NK-92 (cell line): ENCODE measurements around the gene CREB3L2.
A peak's percentile ranks its signal among the peaks of the same experiment; 100 is the strongest.
"Not testable (repeated sequence)": the region's sequence is repeated elsewhere in the genome, so short reads cannot be mapped to it uniquely, and the experiment has no call there.

Experiments used
- DNase-seq: peaks from one replicate; lab custom pipeline; 2025; ENCODE audit not compliant: unreplicated experiment; lab: John Stamatoyannopoulos, UW

CREB3L2 gene

DNA sequence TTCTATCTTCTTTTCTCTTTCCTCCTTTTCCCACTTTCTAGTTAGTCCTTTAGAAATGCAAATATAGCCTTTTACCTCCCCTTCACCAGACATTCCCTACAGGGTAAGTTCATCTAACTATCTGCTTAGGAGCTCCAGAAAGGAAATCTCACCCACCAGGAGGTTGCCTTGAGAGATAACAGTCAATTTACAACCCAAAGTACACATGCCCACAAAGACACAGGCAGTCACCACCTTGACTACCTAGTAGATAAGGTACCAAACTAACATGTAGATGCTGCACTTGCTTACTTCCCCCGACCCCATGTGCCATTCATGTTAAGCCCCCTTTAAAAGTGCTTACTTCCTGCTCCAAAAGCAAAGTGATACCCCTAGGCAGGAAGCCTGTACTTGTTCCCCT, 12.8 kb upstream of the CREB3L2 start:
- no peak for DNase-seq

DNA sequence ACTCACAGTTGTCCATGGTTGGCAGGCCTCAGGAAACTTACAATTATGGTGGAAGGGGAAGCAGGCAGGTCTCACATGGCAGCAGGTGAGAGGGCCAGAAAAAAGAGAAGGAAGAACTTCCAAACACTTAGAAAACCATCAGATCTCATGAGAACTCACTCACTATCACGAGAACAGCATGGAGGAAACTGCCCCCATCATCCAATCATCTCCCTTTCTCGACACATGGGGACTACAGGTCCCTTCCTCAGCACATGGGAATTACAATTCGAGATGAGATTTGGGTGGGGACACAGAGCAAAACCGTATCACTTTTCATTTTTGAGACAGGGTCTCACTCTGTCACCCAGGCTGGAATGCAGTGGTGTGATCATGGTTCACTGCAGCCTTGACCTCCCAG, 12.3 kb upstream of the CREB3L2 start:
- DNase-seq: not testable (repeated sequence)

DNA sequence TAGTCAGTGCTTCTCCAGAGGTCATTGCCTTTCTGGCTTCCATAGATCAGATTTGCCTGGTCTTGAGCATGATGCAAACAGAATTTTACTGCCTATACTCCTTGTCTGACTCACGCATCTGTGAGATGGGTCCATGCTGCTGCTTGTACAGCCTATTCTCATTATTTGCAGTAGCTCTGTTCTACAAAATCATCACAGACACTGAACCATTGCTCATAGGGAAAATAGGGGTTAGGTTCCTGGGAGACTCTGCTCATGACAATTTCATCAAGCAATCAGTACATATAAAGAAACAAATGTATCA, 7.4 kb upstream of the CREB3L2 start:
- DNase-seq: no peak

DNA sequence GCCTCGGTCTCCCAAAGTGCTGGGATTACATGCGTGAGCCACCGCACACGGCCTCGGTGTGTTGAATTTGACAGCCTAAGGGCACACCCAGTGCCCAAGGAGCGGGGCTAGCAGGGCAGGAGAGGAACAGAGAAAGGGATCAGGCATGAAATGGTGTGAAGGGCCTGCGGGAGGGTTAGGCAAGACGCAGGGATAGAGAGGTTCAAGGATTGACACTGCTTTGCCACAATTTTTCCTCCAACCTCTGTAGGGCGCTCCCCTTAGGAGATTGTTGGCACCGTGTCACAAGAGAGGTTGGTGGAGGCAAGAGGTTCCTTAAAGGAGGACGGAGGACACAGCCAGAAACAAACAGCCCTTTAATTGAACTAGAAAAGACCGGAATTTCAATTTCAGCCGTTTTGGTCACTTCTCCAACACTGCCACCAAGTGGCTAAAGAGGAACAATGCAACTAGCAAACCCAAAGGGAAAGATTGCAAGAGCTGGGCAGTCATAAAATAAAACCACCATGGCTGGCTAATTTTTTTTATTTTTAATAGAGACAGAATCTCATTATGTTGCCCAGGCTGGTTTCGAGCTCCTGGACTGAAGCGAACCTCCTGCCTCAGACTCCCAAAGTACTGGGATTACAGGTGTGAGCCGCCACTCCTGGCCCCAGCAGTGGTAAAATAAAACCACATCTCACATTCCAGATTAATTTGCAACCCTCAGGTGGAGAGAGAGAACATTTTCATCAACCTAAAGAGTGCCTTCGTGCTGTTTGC, 6.9 kb upstream of the CREB3L2 start:
- DNase-seq: no peak

DNA sequence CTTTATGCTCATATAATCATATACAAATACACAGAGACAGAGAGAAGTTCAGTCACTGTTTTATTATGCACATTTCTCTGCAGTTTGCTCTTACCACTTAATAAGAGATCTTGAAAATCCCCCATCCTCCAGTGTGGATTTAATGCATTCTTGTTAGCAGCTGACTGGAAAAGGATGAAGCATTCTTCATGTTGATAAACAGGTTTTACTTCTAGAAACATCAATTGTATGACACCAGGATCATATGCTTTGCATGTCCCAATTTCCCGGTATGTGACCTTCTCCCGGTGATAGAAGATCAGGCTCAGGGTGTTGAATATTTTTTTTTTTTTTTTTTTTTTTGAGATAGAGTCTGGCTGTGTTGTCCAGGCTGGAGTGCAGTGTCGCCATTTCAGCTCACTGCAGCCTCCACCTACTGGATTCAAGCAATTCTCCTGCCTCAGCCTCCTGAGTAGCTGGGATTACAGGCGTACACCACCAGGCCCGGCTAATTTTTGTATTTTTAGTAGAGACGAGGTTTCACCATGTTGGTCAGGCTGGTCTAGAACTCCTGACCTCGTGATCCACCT, 6.2 kb upstream of the CREB3L2 start:
- no peak for DNase-seq

DNA sequence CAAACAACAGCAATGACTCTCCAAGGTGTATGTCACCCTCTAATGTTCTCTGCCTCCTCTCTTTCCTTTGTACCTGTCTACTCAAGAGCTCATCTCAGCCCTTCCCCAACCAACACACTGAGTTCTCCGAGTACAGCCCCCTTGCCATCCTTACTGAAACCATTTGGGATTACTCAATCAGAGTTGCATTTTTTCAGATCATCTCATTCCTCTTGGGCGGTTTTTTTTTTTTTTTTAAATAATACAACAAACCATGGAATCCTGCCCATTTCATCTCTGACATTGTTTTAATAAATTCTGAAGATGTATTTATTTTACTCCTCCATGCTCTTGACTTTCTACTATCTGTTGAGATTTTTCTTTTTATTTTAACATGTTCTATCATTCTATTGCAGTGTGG, 4.2 kb upstream of the CREB3L2 start:
- DNase-seq: no peak

DNA sequence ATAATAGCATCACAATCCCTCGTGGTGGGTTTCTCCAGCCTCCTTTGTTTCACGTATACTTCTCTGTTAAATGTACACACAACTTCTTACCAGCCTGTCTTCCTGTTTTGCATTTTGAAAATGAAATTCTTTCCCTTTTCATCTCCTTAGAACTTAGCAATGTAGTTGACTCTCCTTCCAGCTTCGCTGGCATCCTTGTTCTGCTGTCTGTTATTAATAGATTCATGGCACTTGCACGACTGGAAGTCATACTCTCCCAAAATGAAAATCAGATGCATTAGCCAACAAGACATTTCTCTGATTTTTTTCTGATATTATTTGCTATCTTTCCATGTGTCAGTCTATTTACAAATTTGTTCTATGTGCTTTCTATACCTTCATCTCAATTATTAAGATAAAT, 3.0 kb upstream of the CREB3L2 start:
- DNase-seq: no peak

DNA sequence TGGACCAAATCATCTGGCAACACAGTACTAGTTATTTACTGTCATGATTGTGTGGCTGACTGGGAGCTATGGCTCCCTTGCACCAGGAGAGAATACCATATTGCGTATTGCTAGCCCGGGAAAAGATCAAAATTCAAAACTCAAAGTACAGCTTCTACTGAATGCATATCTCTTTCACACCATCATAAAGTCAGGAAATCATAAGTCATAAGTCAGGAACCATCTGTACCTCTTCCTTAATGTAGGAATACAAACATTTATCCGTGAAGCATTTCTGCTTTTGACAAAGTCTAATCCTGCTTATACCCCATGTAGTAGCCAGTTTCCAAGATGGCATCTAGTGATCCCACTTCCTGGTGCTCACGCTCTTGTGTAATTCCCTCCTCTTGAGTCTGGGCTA, 2.2 kb upstream of the CREB3L2 start:
- no peak for DNase-seq

DNA sequence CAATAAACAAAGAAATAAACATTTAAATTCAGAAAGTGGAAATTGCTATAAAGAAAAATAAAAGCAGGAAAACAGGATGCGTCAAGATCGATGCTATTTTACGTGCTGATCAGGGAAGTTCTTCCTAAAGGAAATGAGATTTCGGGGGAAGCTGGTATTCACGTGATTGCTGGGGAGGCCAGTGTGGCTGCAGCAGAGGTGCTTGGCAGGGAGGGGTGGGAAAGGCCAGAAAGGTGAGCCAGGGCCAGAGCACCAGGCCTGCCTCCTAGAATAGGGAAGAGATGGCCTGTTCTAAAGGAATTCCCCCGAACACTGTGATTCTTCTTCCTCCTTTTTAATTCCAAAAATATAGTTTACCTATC, 923 bp upstream of the CREB3L2 start:
- DNase-seq: no peak

DNA sequence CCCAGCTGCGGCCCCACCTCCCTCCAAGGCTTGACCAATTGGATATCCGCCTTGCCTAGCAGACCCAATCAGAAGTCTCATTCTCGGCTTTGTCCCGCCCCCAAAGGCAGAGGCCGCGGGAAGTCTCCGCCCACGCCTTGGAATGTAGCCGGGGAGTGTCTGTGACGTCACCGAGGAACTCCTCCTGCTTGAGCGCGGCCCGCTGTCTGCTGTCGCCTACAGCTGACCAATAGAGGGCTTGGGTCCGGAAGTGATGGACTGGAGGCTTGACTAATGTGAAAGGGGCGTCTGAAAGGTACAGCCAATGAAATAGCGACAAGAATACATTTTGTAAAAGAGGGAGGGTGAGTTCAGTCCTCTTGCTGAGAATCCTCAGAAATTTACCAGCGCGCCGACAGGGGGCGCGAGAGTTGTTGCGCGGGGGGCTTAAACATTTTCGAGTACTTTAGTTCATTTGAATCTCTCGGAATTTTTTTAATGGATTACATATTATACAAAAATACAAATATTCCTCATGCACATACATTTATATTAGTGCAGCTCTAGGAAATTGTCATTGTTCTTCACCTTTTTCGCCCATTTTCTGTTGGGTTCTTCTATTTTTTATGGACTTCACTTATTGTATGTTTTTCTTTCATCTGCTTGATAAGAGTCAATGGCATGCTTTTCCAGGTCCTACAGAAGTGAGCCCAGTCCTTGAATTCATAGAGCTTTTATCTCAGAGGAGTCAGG, 376 bp upstream of the CREB3L2 start:
- DNase-seq: peak; percentile 86

DNA sequence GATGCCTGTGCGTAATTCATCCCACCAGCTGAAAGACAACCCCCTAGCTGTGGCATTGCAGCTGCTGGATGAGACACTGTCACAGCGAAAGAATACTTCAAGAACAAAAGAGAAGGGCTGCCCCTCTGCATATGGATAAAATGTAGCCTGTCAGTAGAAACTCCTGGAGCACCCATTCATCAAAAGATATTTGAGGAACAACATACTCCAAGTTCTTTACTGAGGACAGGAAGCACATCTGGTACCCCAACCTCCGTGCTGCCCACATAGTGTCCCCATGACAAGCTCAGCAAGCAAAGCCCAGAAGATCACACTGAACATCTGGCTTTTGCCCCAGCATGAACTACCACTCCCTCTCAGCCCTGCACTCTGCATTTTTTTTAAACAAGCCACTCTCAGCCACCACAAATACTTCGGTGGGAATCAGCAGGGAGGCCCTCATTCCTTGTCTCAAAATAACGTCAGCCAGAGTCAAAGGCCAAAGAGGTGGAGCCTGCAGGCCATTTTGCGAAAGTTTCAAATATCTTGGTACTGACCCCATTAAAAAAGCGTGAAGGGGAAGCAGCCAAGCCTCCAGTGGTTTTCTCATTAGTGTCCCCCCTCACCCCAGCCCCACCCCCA, 1.7 kb downstream of the CREB3L2 start:
- DNase-seq: no peak

DNA sequence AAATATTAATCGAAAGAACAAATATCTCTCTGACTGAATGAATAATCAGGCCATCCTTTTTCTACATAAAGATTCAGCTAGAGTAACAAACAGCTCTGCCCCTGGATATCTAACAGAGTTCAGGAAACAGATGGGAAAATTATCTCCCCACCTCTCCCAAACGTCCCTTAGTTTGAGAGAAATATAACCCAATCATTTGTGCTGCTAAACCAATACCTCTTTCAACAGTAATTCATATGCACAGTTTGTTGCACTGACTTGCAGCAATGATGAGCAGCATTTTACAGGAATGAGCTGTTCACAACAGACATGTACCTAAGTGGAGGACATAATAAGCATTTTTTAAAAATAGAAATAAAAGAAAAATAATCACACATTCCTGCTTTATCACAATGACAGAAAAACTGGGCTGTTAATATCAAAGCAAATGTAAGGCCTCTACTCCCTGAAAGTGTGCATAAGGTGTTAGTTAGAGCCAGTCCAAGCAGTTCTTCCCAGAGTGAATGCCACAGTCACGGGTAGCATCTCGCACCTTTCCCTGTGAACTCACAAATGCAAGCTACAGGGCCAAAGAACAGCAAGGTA, 2.3 kb downstream of the CREB3L2 start:
- DNase-seq: no peak

DNA sequence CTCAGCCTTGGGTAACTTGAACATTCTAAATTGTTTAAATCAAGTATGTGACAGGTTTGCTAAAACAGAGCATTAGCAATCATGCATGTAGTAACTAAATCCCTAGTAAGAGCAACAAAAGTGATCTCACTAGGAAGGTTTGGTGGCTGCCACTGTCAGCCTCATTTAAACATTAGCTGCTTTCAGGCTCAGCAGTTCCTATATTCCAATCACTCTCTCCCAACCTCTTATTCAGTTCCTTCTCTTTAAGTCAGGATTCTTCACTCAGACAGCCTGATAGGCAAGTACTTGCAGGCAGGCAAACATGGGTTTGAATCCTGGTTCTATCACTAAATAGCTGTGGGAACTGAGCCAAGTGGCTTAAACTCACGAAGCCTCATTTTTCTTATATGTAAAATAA, 3.6 kb downstream of the CREB3L2 start:
- DNase-seq: no peak

DNA sequence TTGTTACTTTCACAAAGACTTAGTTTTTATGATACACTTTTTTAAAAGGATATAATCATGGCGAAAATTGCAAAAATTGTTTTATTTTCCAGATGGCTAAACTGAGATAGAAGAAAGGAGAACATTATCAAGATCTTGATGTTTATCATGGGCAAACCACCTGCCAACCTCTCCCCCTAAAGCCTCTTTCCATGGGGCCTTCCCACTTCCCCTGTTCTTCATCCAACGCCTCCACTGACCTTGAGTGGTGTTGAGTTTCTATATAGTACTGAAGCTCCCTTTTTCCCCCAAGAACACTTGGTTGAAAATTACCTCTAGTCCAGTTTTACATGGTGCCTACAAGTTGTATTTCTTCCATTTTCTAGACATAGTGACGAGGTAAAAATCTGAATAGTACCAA, 5.0 kb downstream of the CREB3L2 start:
- no peak for DNase-seq

DNA sequence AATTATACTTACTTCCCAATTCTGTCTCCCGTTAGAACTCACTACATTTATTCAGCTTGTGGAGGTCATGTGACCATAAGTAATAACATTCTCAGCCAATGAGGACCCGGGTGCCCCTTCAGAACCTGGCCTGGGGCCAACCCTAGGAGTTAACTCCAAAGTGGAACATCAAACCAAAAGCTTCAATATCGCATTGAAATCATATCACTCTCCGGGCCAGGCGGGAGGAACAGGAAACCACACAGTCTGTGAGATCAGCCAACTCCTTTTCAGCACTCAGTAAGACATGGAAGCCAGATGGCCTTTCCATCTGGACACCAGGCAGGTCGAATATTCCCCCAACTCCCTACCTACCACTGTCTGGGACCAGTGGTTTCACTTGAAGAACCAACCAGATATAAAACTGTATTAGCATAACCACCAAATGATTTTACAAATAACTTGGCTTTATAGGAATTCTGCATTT, 5.5 kb downstream of the CREB3L2 start:
- no peak for DNase-seq

DNA sequence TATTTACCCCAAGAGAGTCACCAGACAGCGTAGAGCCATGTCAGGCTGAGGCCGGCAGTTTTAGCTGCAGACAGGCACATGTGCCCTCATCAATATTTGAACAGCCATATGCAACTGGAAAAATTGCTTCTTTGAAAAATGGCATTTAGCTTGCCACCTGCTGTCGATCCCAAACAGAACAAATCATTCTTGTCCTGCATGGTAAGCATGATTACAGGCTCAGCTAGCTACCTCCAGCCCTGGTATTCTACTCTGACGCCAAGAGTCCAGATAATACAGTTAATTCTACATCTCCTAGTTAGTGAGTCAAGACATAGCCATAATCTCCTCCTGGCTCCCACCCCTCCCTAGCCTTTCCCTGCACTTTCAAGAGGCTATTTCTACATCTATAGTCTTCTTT, 7.7 kb downstream of the CREB3L2 start:
- DNase-seq: no peak

DNA sequence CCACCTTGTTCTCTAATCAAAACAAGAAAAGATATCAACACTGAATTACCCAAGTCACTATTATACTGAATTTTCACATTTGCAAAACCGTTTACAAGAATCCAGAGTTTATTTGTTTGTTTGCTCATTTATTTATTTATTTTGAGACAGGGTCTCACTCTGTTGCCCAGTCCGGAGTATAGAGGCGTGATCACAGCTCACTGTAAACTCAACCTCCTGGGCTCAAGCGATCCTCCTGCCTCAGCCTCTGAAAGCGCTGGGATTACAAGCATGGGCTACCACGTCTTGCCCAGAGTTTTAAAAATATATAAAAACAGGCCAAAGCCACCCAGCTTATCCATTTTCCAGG, 8.5 kb downstream of the CREB3L2 start:
- DNase-seq: no peak

DNA sequence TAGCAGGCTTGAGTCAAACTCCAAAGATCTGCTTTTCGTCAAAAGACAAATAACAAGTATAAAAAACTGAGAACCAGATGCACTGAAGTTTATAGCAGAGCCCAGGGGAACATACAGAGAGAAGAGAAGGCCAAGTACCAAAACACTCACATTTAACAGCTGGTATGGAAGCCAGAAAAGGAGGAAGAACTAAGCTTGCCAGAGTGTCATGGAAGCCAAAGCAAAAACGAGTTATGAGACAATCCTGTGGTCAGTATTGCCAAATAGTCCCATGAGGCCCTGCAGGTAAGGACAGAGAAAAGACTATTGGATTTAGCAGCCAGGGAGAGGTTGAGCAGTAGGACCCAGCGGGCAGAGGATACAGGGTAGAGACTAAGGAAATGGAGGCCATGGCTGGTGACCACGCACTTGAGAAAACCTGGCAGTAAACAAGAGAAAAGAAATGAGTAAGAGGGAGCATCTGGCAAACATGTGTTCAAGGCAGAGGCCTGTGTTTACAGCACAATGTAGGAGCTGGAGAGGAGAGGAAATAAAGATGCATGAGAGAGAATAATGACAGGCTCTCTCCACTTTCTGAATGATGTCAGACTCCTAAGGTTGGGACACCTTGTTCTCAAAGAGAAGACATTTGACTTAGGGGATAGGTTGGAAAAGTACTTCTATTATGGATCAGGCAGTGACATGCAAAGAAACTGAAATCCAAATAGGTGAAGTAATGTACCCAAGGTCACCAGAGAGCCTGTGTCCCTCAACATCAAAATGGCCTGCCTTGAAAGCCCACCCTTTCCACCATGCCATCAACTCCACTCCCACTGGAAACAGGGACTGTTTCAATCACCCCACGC, 9.1 kb downstream of the CREB3L2 start:
- DNase-seq: no peak

DNA sequence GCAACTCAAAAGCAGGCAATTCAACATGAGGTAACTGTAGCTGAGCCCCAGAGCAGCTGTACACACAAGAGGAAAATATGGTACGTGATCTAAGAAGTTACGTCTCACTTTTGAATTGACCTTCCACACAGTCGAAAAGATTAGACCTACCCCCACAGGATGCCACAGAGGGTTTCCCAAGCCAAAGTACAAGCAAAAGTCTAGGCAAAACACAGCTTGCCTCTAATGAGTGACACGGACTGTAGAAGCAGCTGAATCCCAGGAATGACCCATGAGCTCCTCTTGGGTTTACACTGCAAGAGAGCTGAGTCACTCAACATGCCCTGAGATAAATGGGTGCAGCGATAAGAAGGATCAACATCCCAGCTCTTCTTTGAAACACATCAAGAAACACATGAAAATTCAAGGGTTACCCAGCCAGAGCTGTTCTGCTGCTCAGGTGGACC, 9.8 kb downstream of the CREB3L2 start:
- no peak for DNase-seq

DNA sequence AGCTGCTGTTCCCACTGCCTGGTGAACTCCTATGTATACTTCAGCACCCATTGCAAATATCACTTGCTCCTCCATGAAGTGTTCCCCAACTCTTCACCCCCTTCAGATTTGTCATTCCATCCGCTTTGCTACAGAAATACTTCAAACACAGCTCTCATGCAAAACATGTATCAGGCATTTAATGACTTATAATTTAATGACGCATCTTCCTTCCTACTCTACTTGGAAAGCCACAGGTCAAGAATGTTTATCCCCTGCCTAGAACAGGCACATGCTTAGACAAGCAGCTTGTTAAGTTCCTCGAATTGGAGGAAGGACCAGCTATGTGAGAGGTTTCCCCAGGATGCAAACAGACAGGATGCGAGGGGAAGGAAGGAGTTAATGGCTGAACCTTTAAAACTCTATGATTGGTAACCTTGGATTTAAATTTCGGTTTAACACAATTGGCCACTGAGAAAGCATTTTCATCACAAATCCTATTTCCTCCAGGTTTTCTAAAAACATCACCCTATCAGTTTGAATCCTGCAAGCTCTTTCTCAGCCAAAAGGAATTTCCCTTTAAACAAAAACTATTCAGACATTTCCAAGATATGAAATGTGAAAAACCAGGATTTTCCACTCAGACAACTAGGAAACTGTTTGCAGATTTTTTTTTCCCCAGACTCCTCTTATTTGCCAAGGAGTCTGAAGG, 11.5 kb downstream of the CREB3L2 start:
- DNase-seq: no peak
